Esophagus muscularis mucosa (tissue), 4 donors: ENCODE data around the gene KCNAB2. TPM values are rescaled to one million over a fixed set of nuclear protein-coding genes. Genes with fewer than 3 reads are reported as not detected.

Experiments
- DNase-seq: peaks from one replicate; pipeline ENCODE4 v3.0.0-alpha.2; 2017; ENCODE audit errors: extremely low spot score
- H3K27ac ChIP-seq, 4 donors: fragments of 200-600 bp; sonication (generic); replicated peaks in 1 of 4; 1 replicate in 3 of 4; 2 replicates in 1 of 4; pipeline ENCODE4 v1.5.1; 2016 to 2019; ENCODE audit warnings: mild to moderate bottlenecking in 1 of 4
- H3K27me3 ChIP-seq, 4 donors: fragments of 200-600 bp; sonication (generic); one replicate each; pipeline versions ENCODE4 v1.5.1 to v1.6.0; 2016 to 2019
- H3K36me3 ChIP-seq, 4 donors: fragments of 200-600 bp; sonication (generic); one replicate each; pipeline ENCODE4 v1.5.1; 2016 to 2019
- H3K4me1 ChIP-seq, 4 donors: fragments of 200-600 bp; sonication (generic); one replicate each; pipeline ENCODE4 v1.5.1; 2016 to 2019
- H3K4me3 ChIP-seq, 4 donors: fragments of 200-600 bp; sonication (generic); 1 replicate in 2 of 4; 2 replicates in 2 of 4; pipeline ENCODE4 v1.5.1; 2016 to 2019; ENCODE audit warnings: mild to moderate bottlenecking in 4 of 4, moderate library complexity in 1 of 4
- H3K9me3 ChIP-seq, 4 donors: fragments of 200-600 bp; sonication (generic); 1 replicate in 3 of 4; 2 replicates in 1 of 4; pipeline ENCODE4 v1.5.1; 2016 to 2019
- CTCF ChIP-seq, 3 experiments: fragments of 200-600 bp in 2 of 3; fragments of 450-650 bp in 1 of 3; sonication (generic) in 2 of 3; IDR thresholded peaks; one replicate each; pipeline ENCODE4 v1.5.1; 2017 to 2019; ENCODE audit warnings: antibody characterized with exemption in 3 of 3, mild to moderate bottlenecking in 2 of 3, moderate library complexity in 1 of 3
- EP300 ChIP-seq: sonication (generic); formaldehyde crosslinking; IDR thresholded peaks from one replicate; pipeline ENCODE4 v1.6.1; 2017; ENCODE audit warnings: antibody characterized with exemption
- POLR2A ChIP-seq: fragments of 450-650 bp; IDR thresholded peaks from one replicate; pipeline ENCODE4 v1.6.1; 2017; ENCODE audit warnings: antibody characterized with exemption, moderate library complexity, mild to moderate bottlenecking, low read depth
- POLR2AphosphoS5 ChIP-seq, 2 donors: sonication (generic); formaldehyde crosslinking; IDR thresholded peaks; one replicate each; pipeline ENCODE4 v1.6.1; 2017; ENCODE audit warnings: antibody characterized with exemption in 2 of 2
- WGBS: methylation state at CpG from one replicate; pipeline ENCODE4 v1.1.5; 2018; 5-methylcytosine and 5-hydroxymethylcytosine counted together
- intact Hi-C: fragments of 100-400 bp; cut with DNase I; formaldehyde crosslinking; loops from one replicate; pipeline ENCODE4 v1.15.1; 2023
- total RNA-seq, 4 donors: library from RNA; depleted of rRNA; stranded (reverse); fragments of >200 nt; gene quantifications; one replicate each; pipeline versions ENCODE4 v1.1.0 to v1.2.1, GENCODE V29; 2016

KCNAB2 gene
- total RNA-seq, 4 donors from 2014 or later, result 10.4 to 19.3 (median 13.2) TPM

- intact Hi-C loops, result no loop called here
- peaks cover 6 to 13% (median 11%) of the 10 kb centered on the region in 4 donors for H3K4me1 ChIP-seq
- no peaks in the 10 kb centered on the region for H3K36me3 ChIP-seq
- no peak overlapping the region for H3K27ac ChIP-seq
- peaks cover 0 to 11% (median 0%) of the 10 kb centered on the region in 4 donors for H3K27me3 ChIP-seq
- no peak for DNase-seq
- H3K4me3 ChIP-seq, result no peak overlapping the region
- no peaks in the 10 kb centered on the region for H3K9me3 ChIP-seq
- WGBS, result 89% methylated on average over 6 of the region's 6 CpGs
- no peak for TF ChIP-seq CTCF (IDR thresholded peaks at IDR 0.05)
- no peak for TF ChIP-seq EP300
- no peak for TF ChIP-seq POLR2A
- TF ChIP-seq POLR2AphosphoS5 (IDR thresholded peaks at IDR 0.05), result no peak
Measured at GRCh38 chr1:6024376-6024775, 21.3 kb upstream of the KCNAB2 start.

- TF ChIP-seq EP300 (no peak), CTCF (IDR thresholded peaks at IDR 0.05) (no peak), POLR2AphosphoS5 (IDR thresholded peaks at IDR 0.05) (no peak), POLR2A (no peak)
- H3K27ac ChIP-seq, result no peak overlapping the region
- intact Hi-C loops, result no loop called here
- 64% methylated on average over 20 of the region's 29 CpGs for WGBS
- peaks cover 6 to 13% (median 11%) of the 10 kb centered on the region in 4 donors for H3K4me1 ChIP-seq
- DNase-seq, result no peak
- no peaks in the 10 kb centered on the region for H3K9me3 ChIP-seq
- peaks cover 0 to 16% (median 0%) of the 10 kb centered on the region in 4 donors for H3K27me3 ChIP-seq
- peak overlapping the region in 3 of 4 donors; percentile 28 to 43 (median 32) for H3K4me3 ChIP-seq
- H3K36me3 ChIP-seq, result no peaks in the 10 kb centered on the region
Measured at GRCh38 chr1:6025269-6026094, 20.2 kb upstream of the KCNAB2 start.

- Histone ChIP-seq H3K36me3 (no peaks in the 10 kb centered on the region), H3K27ac (peak overlapping the region in 2 of 4 donors; percentile 7 to 11), H3K4me3 (peak overlapping the region; percentile 28 to 43 (median 30)), H3K27me3 (peaks cover 0 to 19% (median 0%) of the 10 kb centered on the region in 4 donors), H3K4me1 (peaks cover 6 to 13% (median 11%) of the 10 kb centered on the region in 4 donors), H3K9me3 (no peaks in the 10 kb centered on the region)
- TF ChIP-seq CTCF (IDR thresholded peaks at IDR 0.05), result no peak
- TF ChIP-seq POLR2A, result no peak
- TF ChIP-seq POLR2AphosphoS5 (IDR thresholded peaks at IDR 0.05), result peak in 1 of 2 donors; percentile 43
- intact Hi-C loops, result no loop called here
- DNase-seq, result peak; percentile 92
- 5% methylated on average over 4 of the region's 34 CpGs for WGBS
Measured at GRCh38 chr1:6026095-6026809, 19.4 kb upstream of the KCNAB2 start.

- WGBS, result 63% methylated on average over 5 of the region's 10 CpGs
- no peaks in the 10 kb centered on the region for H3K36me3 ChIP-seq
- H3K27me3 ChIP-seq, result peaks cover 0 to 27% (median 0%) of the 10 kb centered on the region in 4 donors
- H3K4me1 ChIP-seq, result peaks cover 6 to 13% (median 11%) of the 10 kb centered on the region in 4 donors
- no peak overlapping the region for H3K27ac ChIP-seq
- intact Hi-C loops, result no loop called here
- no peaks in the 10 kb centered on the region for H3K9me3 ChIP-seq
- no peak for TF ChIP-seq EP300
- TF ChIP-seq POLR2A, result no peak
- TF ChIP-seq POLR2AphosphoS5 (IDR thresholded peaks at IDR 0.05), result no peak
- TF ChIP-seq CTCF (IDR thresholded peaks at IDR 0.05), result no peak
- peak overlapping the region in 3 of 4 donors; percentile 28 to 43 (median 32) for H3K4me3 ChIP-seq
- no peak for DNase-seq
Measured at GRCh38 chr1:6027591-6027990, 18.1 kb upstream of the KCNAB2 start.
